Heart left ventricle (tissue), 16 donors: ENCODE results near the gene TNFRSF11A. TPM values are rescaled to one million over a fixed set of nuclear protein-coding genes. Genes with fewer than 3 reads are reported as not detected.

ENCODE experiments used
- ATAC-seq, 4 donors: fragments of 200-7000 bp; cut with Tn5 transposase; one replicate each; pipeline ENCODE4 v1.9.1; 2020 to 2022; ENCODE audit warnings: moderate library complexity in 4 of 4, mild to moderate bottlenecking in 3 of 4, moderate number of reproducible peaks in 1 of 4
- DNase-seq, 5 donors: peaks; one replicate each; pipeline ENCODE4 v3.0.0-alpha.2; 2020
- H3K27ac ChIP-seq, 12 donors: fragments of 200-600 bp; sonication (generic) in 4 of 12; one replicate each; pipeline versions ENCODE4 v1.5.0 to v1.8.0; 2016 to 2022; ENCODE audit warnings: mild to moderate bottlenecking in 2 of 12
- H3K27me3 ChIP-seq, 9 donors: fragments of 200-600 bp; sonication (generic) in 2 of 9; one replicate each; pipeline versions ENCODE4 v1.5.1 to v1.8.0; 2016 to 2022; ENCODE audit warnings: mild to moderate bottlenecking in 3 of 9
- H3K36me3 ChIP-seq, 9 donors: fragments of 200-600 bp; sonication (generic) in 2 of 9; one replicate each; pipeline versions ENCODE4 v1.5.0 to v1.8.0; 2018 to 2022; ENCODE audit warnings: mild to moderate bottlenecking in 2 of 9
- H3K4me1 ChIP-seq, 12 donors: fragments of 200-600 bp; sonication (generic) in 4 of 12; one replicate each; pipeline versions ENCODE4 v1.5.0 to v1.8.0; 2016 to 2022; ENCODE audit warnings: mild to moderate bottlenecking in 3 of 12
- H3K4me3 ChIP-seq, 12 donors: fragments of 200-600 bp; sonication (generic) in 4 of 12; one replicate each; pipeline versions ENCODE4 v1.5.0 to v1.8.0; 2017 to 2022; ENCODE audit warnings: mild to moderate bottlenecking in 9 of 12, moderate library complexity in 4 of 12
- H3K9me3 ChIP-seq, 12 donors: fragments of 200-600 bp; sonication (generic) in 4 of 12; one replicate each; pipeline versions ENCODE4 v1.5.0 to v1.8.0; 2016 to 2022; ENCODE audit warnings: mild to moderate bottlenecking in 1 of 12
- POLR2A ChIP-seq, 2 donors: fragments of 450-650 bp; IDR thresholded peaks; one replicate each; pipeline ENCODE4 v1.6.1; 2017; ENCODE audit warnings: antibody characterized with exemption in 2 of 2, mild to moderate bottlenecking in 2 of 2, moderate library complexity in 2 of 2
- WGBS, 4 donors: extraction: QIAGEN DNeasy Blood & Tissue Kit in 2 of 4; methylation state at CpG; one replicate each; pipeline versions ENCODE4 v1.1.5 to v1.1.7; 2013 to 2018; 5-methylcytosine and 5-hydroxymethylcytosine counted together
- intact Hi-C, 10 donors: fragments of 100-400 bp; cut with DNase I; formaldehyde crosslinking; loops; one replicate each; pipeline versions ENCODE4 v1.11.1 to v1.14.2; 2022
- polyA plus RNA-seq, 2 donors: library from polyadenylated mRNA; stranded (reverse); fragments of 200-250 nt; gene quantifications; one replicate each; pipeline ENCODE4 v1.2.3, GENCODE V29; 2013
- total RNA-seq, 9 donors: library from RNA; depleted of rRNA in 2 of 9; stranded (reverse); fragments of >200 nt in 2 of 9; fragmentation: NEBNext Ultra II Directional in 3 of 9; extraction: Animal tissue kit (Norgen Biotek cat#: 25700) in 3 of 9; gene quantifications; one replicate each; pipeline versions ENCODE4 v1.1.0 to v1.2.4, GENCODE V29; 2016 to 2023
- TF ChIP-seq, protein P1 (sequence below), 12 donors: fragments of 200-600 bp; sonication (generic) in 4 of 12; IDR thresholded peaks; one replicate each; pipeline versions ENCODE4 v1.5.0 to v1.8.0; 2018 to 2022; ENCODE audit warnings: antibody characterized with exemption in 12 of 12, mild to moderate bottlenecking in 5 of 12
- donor health status: ischemic (EF 13 %, LVEDD 7.1; RV severe dilation, severe dysfunction).
- donor health status: healthy with polysubstance abuse.
- donor health status: DM: no; HTN: yes; CAD: no.
- donor health status: DM: no; HTN: no; CAD: no.
- donor health status: ischemic (EF 25% LVEDD 6.9; RV normal size, moderate dysfunction).
- donor health status: ischemic (EF 25% LVEDD 5.7; RV mildly dilated, moderate dysfunction).
- donor health status: healthy.
- donor health status: DM: yes; HTN: yes; CAD: no.
- donor health status: ischemic (EF 35%, LVEDD 5.7; RV mildly dilated, moderate dysfunction).
- donor health status: nonischemic (EF 11% LVEDD 7.7; RV severe dilation, severe dysfunction).
- donor health status: DM: yes; HTN: yes; CAD: no.
- donor health status: PGD.
- donor health status: ischemic (EF 29% LVEDD 5.4; RV normal size, mild dysfunction).
- donor health status: nonischemic (EF 23%, LVEDD 6.1; RV moderate dilation, normal function).

Gene TNFRSF11A
- total and polyA plus RNA-seq, 11 donors, result 0.16 to 5.0 (median 1.4) TPM

DNA sequence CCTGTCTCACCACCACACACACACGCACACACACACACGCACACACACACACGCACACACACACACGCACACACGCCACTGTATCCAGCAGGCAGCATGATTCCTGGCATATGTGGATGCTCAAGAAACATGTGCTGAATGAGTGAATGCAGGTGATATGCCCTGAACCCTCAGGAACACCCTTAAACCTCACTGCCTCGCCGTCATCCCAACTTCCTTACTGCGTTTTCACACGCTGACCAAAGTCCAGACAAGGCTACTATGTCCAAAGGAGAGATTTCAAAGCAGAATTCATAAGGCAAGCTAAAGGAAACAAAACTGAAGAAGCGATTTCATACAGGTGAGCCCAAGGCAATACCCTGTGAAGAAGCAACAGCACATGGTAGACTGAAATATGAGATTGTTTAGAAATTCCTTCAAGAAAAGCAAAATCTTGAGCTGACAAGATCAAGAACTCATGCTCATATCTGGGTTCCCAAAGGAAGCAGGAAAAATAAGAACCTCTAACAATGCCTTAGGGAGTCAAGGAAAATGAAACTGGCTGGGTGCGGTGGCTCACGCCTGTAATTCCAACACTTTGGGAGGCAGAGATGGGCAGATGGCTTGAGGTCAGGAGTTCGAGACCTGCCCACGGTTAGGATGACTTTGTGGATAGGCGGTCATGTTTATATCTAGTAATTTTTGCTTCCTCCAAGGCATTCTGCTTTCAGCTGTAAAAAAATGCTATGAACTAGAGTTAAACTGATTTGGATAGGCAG lies 69.1 kb downstream of the TNFRSF11A start:
- DNase-seq, result no peak
- intact Hi-C loops, result loop anchor here in 1 of 10 donors (10.0 kb wide), 1 partner anchor 61 kb away; no protein-coding TSS in a partner anchor
- Histone ChIP-seq H3K9me3 (peaks cover 0 to 8% (median 0%) of the 10 kb centered on the region in 12 donors), H3K27me3 (peaks cover 0 to 7% (median 0%) of the 10 kb centered on the region in 9 donors), H3K4me3 (no peak overlapping the region), H3K4me1 (no peaks in the 10 kb centered on the region), H3K27ac (no peak overlapping the region), H3K36me3 (no peaks in the 10 kb centered on the region)
- 85 to 90% (median 90%) methylated on average over 14 to 15 of the region's 15 CpGs for WGBS, 4 donors
- no peak for TF ChIP-seq POLR2A (IDR thresholded peaks at IDR 0.05)
- TF ChIP-seq, protein P1, sequence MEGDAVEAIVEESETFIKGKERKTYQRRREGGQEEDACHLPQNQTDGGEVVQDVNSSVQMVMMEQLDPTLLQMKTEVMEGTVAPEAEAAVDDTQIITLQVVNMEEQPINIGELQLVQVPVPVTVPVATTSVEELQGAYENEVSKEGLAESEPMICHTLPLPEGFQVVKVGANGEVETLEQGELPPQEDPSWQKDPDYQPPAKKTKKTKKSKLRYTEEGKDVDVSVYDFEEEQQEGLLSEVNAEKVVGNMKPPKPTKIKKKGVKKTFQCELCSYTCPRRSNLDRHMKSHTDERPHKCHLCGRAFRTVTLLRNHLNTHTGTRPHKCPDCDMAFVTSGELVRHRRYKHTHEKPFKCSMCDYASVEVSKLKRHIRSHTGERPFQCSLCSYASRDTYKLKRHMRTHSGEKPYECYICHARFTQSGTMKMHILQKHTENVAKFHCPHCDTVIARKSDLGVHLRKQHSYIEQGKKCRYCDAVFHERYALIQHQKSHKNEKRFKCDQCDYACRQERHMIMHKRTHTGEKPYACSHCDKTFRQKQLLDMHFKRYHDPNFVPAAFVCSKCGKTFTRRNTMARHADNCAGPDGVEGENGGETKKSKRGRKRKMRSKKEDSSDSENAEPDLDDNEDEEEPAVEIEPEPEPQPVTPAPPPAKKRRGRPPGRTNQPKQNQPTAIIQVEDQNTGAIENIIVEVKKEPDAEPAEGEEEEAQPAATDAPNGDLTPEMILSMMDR (IDR thresholded peaks at IDR 0.05), result no peak
- no peak for ATAC-seq

DNA sequence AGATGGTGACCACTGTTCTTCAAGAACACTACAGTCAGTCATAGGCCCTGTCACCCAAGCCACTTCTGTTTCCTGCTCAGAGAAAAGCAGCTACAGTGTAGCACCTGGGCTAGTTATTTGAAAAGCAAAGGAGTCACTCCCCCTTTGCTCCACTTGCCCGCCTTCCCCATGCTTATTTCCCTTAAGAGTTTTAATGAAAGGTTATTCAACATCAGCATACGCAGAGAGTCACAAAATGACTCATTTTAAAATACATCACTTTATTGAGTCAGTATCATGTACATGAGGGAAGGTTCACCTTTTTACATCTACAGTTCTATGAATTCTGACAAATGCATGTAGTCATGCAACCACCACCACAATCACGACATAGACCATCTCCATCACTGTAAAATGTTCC lies 71.3 kb downstream of the TNFRSF11A start:
- Histone ChIP-seq H3K27me3 (peaks cover 0 to 7% (median 0%) of the 10 kb centered on the region in 9 donors), H3K4me3 (no peak overlapping the region)
- WGBS, 4 donors, result 90 to 94% (median 92%) methylated on average over 3 of the region's 3 CpGs

DNA sequence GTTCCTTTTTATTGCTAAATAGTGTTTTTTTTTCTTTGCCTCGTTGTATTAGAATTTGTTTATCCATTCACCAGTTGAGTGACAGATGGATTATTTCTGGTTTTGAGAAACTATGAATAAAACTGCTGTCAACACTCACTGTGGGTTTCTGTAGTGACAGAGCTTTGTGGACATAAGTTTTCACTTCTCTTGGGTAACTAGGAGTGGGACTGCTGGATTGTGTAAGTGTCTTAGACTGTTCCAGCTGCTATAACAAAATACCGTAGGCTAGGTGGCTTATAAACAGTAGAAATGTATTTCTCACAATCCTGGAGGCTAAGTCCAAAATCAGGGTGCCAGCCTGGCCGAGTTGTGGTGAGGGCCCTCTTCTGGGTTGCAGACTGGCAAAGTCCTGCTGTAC lies 71.9 kb downstream of the TNFRSF11A start:
- Histone ChIP-seq H3K36me3 (no peaks in the 10 kb centered on the region), H3K9me3 (no peaks in the 10 kb centered on the region), H3K27me3 (peaks cover 0 to 7% (median 0%) of the 10 kb centered on the region in 9 donors), H3K4me1 (no peaks in the 10 kb centered on the region), H3K27ac (no peak overlapping the region), H3K4me3 (no peak overlapping the region)
- intact Hi-C loops, result loop anchor here in 1 of 10 donors (10.0 kb wide), 1 partner anchor 58 kb away; no protein-coding TSS in a partner anchor
- TF ChIP-seq POLR2A (IDR thresholded peaks at IDR 0.05), result no peak
- TF ChIP-seq, protein P1 (IDR thresholded peaks at IDR 0.05), result no peak
- no peak for ATAC-seq
- WGBS, 4 donors, result 45 to 81% (median 60%) methylated on average over 3 of the region's 3 CpGs
- DNase-seq, result no peak

More for the DNA sequence above, 71.3 kb downstream of the TNFRSF11A start:
- TF ChIP-seq, protein P1 (IDR thresholded peaks at IDR 0.05), result no peak
- TF ChIP-seq POLR2A (IDR thresholded peaks at IDR 0.05), result no peak
- H3K4me1 ChIP-seq, result no peaks in the 10 kb centered on the region
- DNase-seq (no peak), ATAC-seq (no peak)
- no peak overlapping the region for H3K27ac ChIP-seq
- peaks cover 0 to 2% (median 0%) of the 10 kb centered on the region in 12 donors for H3K9me3 ChIP-seq
- H3K36me3 ChIP-seq, result no peaks in the 10 kb centered on the region
- intact Hi-C loops, result loop anchor here in 1 of 10 donors (10.0 kb wide), 1 partner anchor 58 kb away; no protein-coding TSS in a partner anchor

DNA sequence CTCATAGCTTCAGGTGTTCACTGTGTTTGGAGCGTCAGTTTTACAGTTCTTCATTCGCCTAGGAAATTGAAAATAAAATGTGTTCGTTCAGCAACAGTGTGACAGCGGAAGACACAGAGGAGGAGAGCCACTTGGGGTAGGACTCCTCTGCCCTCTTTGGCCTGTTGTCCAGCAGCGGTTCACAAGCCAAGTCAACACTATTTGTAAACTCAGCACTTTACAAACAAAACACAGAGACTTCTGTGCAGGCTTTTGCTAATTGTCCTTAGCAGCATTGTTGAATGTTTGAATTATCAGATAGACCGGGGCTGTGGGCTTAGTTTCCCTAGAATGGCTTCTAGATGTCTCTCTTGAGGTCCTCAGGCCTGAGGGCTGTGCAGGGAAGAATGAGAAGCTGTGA lies 73.2 kb downstream of the TNFRSF11A start:
- TF ChIP-seq, protein P1 (IDR thresholded peaks at IDR 0.05), result no peak
- no peak for TF ChIP-seq POLR2A (IDR thresholded peaks at IDR 0.05)
- no peak for DNase-seq
- 92 to 94% (median 93%) methylated on average over 6 of the region's 6 CpGs for WGBS, 4 donors
- H3K4me3 ChIP-seq, result no peak overlapping the region
- H3K27me3 ChIP-seq, result peaks cover 0 to 7% (median 0%) of the 10 kb centered on the region in 9 donors
- no peaks in the 10 kb centered on the region for H3K9me3 ChIP-seq
- intact Hi-C loops, result loop anchor here in 1 of 10 donors (10.0 kb wide), 1 partner anchor 57 kb away; no protein-coding TSS in a partner anchor
- H3K27ac ChIP-seq, result no peak overlapping the region
- ATAC-seq, result no peak
- no peaks in the 10 kb centered on the region for H3K36me3 ChIP-seq
- H3K4me1 ChIP-seq, result no peaks in the 10 kb centered on the region
